Tibial nerve (tissue), 4 donors: ENCODE results near the gene GSTP1. TPM values are rescaled to one million over a fixed set of nuclear protein-coding genes. Genes with fewer than 3 reads are reported as not detected.

Source experiments
- DNase-seq, 2 donors: peaks; one replicate each; pipeline ENCODE4 v3.0.0-alpha.2; 2019; ENCODE audit warnings: low spot score in 2 of 2
- H3K27ac ChIP-seq, 4 donors: fragments of 200-600 bp; sonication (generic) in 3 of 4; one replicate each; pipeline ENCODE4 v1.5.1; 2017 to 2019; ENCODE audit warnings: mild to moderate bottlenecking in 1 of 4
- H3K27me3 ChIP-seq, 2 donors: fragments of 200-600 bp; sonication (generic) in 1 of 2; one replicate each; pipeline versions ENCODE4 v1.5.1 to v1.6.0; 2017 to 2019
- H3K36me3 ChIP-seq, 3 donors: fragments of 200-600 bp; sonication (generic); one replicate each; pipeline ENCODE4 v1.5.1; 2018 to 2019
- H3K4me1 ChIP-seq, 4 donors: fragments of 200-600 bp; sonication (generic) in 3 of 4; one replicate each; pipeline ENCODE4 v1.5.1; 2017 to 2019
- H3K4me3 ChIP-seq, 4 donors: fragments of 200-600 bp; sonication (generic) in 3 of 4; one replicate each; pipeline ENCODE4 v1.5.1; 2017 to 2019; ENCODE audit warnings: mild to moderate bottlenecking in 1 of 4, moderate library complexity in 1 of 4
- H3K9me3 ChIP-seq, 4 donors: fragments of 200-600 bp; sonication (generic) in 3 of 4; one replicate each; pipeline ENCODE4 v1.5.1; 2017 to 2019
- CTCF ChIP-seq, 5 experiments: fragments of 200-600 bp in 3 of 5; fragments of 450-650 bp in 2 of 5; sonication (generic) in 3 of 5; IDR thresholded peaks; one replicate each; pipeline ENCODE4 v1.5.1; 2016 to 2019; ENCODE audit warnings: antibody characterized with exemption in 5 of 5, mild to moderate bottlenecking in 3 of 5, moderate library complexity in 2 of 5
- EP300 ChIP-seq, 2 donors: sonication (generic); formaldehyde crosslinking; IDR thresholded peaks; one replicate each; pipeline ENCODE4 v1.6.1; 2017; ENCODE audit warnings: antibody characterized with exemption in 2 of 2, mild to moderate bottlenecking in 1 of 2
- POLR2A ChIP-seq, 2 donors: fragments of 450-650 bp; IDR thresholded peaks; one replicate each; pipeline ENCODE4 v1.6.1; 2017; ENCODE audit warnings: antibody characterized with exemption in 2 of 2, mild to moderate bottlenecking in 2 of 2, moderate library complexity in 2 of 2
- WGBS, 2 donors: methylation state at CpG; one replicate each; pipeline ENCODE4 v1.1.5; 2018; 5-methylcytosine and 5-hydroxymethylcytosine counted together
- total RNA-seq, 4 donors: library from RNA; depleted of rRNA; stranded (reverse); fragments of >200 nt; gene quantifications; one replicate each; pipeline ENCODE4 v1.1.0, GENCODE V29; 2016

GSTP1 gene
- total RNA-seq, 4 donors from 2014 or later: 631 to 1,055 (median 774) TPM

- H3K9me3 ChIP-seq: no peaks in the 10 kb centered on the region
- H3K4me1 ChIP-seq: peaks cover 0 to 24% (median 8%) of the 10 kb centered on the region in 4 donors
- H3K36me3 ChIP-seq: peaks cover 0 to 19% (median 4%) of the 10 kb centered on the region in 3 donors
- no peak overlapping the region for H3K4me3 ChIP-seq
- peak overlapping the region in 1 of 4 donors; percentile 97 for H3K27ac ChIP-seq
- 63 to 69% methylated on average over 11 of the region's 11 CpGs for WGBS, 2 donors
- DNase-seq: no peak
- no peak for TF ChIP-seq POLR2A (IDR thresholded peaks at IDR 0.05)
- TF ChIP-seq CTCF (IDR thresholded peaks at IDR 0.05): no peak
- no peak for TF ChIP-seq EP300 (IDR thresholded peaks at IDR 0.05)
- peaks cover 0 to 7% of the 10 kb centered on the region in 2 donors for H3K27me3 ChIP-seq
These were observed 21.8 kb downstream of the GSTP1 start for GRCh38 chr11:67605231-67606011.

GRCh38 chr11:67606093-67606491 is 22.5 kb downstream of the GSTP1 start:
- WGBS, 2 donors: 34 to 66% methylated on average over 6 to 17 of the region's 17 CpGs
- peak overlapping the region; percentile 86 to 100 (median 92) for H3K4me3 ChIP-seq
- H3K36me3 ChIP-seq: peaks cover 0 to 26% (median 9%) of the 10 kb centered on the region in 3 donors
- peaks cover 0 to 7% of the 10 kb centered on the region in 2 donors for H3K27me3 ChIP-seq
- no peaks in the 10 kb centered on the region for H3K9me3 ChIP-seq
- H3K4me1 ChIP-seq: peaks cover 0 to 24% (median 8%) of the 10 kb centered on the region in 4 donors
- no peak for TF ChIP-seq CTCF (IDR thresholded peaks at IDR 0.05)
- TF ChIP-seq EP300 (IDR thresholded peaks at IDR 0.05): no peak
- no peak for TF ChIP-seq POLR2A (IDR thresholded peaks at IDR 0.05)
- no peak for DNase-seq
- H3K27ac ChIP-seq: peak overlapping the region in 3 of 4 donors; percentile 31 to 97 (median 89)

- peaks cover 0 to 5% of the 10 kb centered on the region in 2 donors for H3K27me3 ChIP-seq
- TF ChIP-seq EP300 (IDR thresholded peaks at IDR 0.05) (peak; percentile 95 to 96), CTCF (IDR thresholded peaks at IDR 0.05) (peak; percentile 67 to 97 (median 87)), POLR2A (IDR thresholded peaks at IDR 0.05) (peak; percentile 29 to 52)
- H3K9me3 ChIP-seq: no peaks in the 10 kb centered on the region
- H3K4me3 ChIP-seq: peak within 1 kb of the TSS; percentile 86 to 100 (median 92)
- H3K36me3 ChIP-seq: peaks cover 0 to 32% (median 9%) of the 10 kb centered on the region in 3 donors
- H3K27ac ChIP-seq: peak within 1 kb of the TSS; percentile 77 to 97 (median 85)
- peaks cover 0 to 24% (median 8%) of the 10 kb centered on the region in 4 donors for H3K4me1 ChIP-seq
- 0 to 1% methylated on average over 42 to 61 of the region's 69 CpGs for WGBS, 2 donors
- DNase-seq: peak; percentile 95 to 96
These were observed 23.1 kb downstream of the GSTP1 start, which contains the start of gene NDUFV1 for GRCh38 chr11:67606492-67607295. Gene NDUFV1 (plus strand): TSS chr11:67606936. CDS start chr11:67607005, 69 bp downstream.

- Histone ChIP-seq H3K27ac (peak overlapping the region; percentile 77 to 97 (median 85)), H3K36me3 (peaks cover 0 to 40% (median 9%) of the 10 kb centered on the region in 3 donors), H3K9me3 (no peaks in the 10 kb centered on the region), H3K4me3 (peak overlapping the region; percentile 86 to 100 (median 92)), H3K4me1 (peaks cover 0 to 24% (median 8%) of the 10 kb centered on the region in 4 donors), H3K27me3 (no peaks in the 10 kb centered on the region)
- DNase-seq: no peak
- WGBS, 2 donors: 53 to 58% methylated on average over 9 of the region's 9 CpGs
- TF ChIP-seq CTCF (IDR thresholded peaks at IDR 0.05) (no peak), POLR2A (IDR thresholded peaks at IDR 0.05) (no peak), EP300 (IDR thresholded peaks at IDR 0.05) (no peak)
These were observed 23.9 kb downstream of the GSTP1 start for GRCh38 chr11:67607507-67607906.
